Kidney epithelial cell (primary cell): Measurements from ENCODE around the gene BTBD9. TPM values are rescaled to one million over a fixed set of nuclear protein-coding genes. Genes with fewer than 3 reads are reported as not detected.

Experiments used
- DNase-seq: peaks from one replicate; pipeline ENCODE4 v3.0.0-alpha.2; 2010; ENCODE audit warnings: low read depth
- H3K27me3 ChIP-seq: 2 replicates; pipeline ENCODE4 v1.6.0; 2011; ENCODE audit warnings: low read length; ENCODE audit not compliant: control insufficient read depth, insufficient read depth
- H3K36me3 ChIP-seq: 2 replicates; pipeline ENCODE4 v1.5.1; 2011; ENCODE audit warnings: low read length; ENCODE audit not compliant: control insufficient read depth, insufficient read depth
- H3K4me3 ChIP-seq: 2 replicates; pipeline ENCODE4 v1.5.1; 2011; ENCODE audit warnings: low read depth, mild to moderate bottlenecking, control low read depth, low read length
- total RNA-seq: library from RNA; depleted of rRNA; stranded (reverse); fragments of >200 nt; gene quantifications from 2 replicates; pipeline ENCODE4 v1.2.3, GENCODE V29; 2015
- TF ChIP-seq, protein P1 (sequence below): IDR thresholded peaks from 2 replicates; pipeline ENCODE4 v1.5.1; 2011; ENCODE audit warnings: mild to moderate bottlenecking, moderate library complexity, low read length, control low read depth, inconsistent platforms; ENCODE audit not compliant: insufficient read depth, poor library complexity, severe bottlenecking

The BTBD9 gene
- total RNA-seq, 1 donor from 2014 or later = 7.3 TPM

DNA sequence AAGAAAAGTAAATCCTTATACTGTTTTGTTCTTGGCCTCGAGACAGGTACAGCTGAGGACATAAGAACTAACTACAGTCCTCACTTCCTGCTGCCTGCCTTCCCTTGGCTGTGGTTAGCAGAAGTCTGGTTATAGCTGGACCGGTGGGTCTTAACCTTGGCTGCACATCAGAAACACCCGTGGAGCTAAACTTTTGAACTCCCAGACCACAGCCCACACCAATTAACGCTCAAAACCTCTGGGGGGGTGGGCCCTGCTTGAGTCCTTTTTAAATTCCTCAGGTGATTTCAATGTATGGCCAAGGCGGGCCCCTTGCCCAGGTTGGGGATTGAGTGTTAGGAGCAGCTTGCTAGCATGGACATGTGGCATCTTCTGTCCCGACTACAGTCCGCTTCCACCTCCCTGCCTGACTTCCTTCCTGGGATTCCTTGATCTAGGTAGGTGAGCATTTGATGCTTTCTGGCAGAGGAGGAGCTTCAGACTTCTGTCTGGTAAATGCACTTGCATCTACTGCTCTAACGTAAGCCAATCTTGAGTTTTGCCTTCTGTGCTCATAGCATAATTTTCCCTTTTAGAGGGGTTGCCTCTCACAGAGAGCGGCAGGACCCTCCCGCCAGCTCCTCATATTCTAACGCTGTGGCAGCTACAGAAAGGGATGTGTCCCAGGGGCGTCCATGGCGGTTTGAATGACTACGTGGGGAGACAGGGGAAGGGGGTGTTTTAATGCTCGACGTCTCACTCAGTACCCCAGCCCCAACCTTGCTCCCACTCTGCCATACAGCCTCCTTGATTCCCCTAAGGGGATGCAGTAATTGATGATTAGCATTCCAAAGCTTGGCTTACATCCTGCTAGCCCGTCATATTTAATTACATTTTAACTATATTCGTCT lies 430.1 kb downstream of the BTBD9 start:
- Histone ChIP-seq H3K36me3 (no peaks in the 10 kb centered on the region), H3K27me3 (no peaks in the 10 kb centered on the region), H3K4me3 (no peak overlapping the region)
- no peak for DNase-seq
- TF ChIP-seq, protein P1, sequence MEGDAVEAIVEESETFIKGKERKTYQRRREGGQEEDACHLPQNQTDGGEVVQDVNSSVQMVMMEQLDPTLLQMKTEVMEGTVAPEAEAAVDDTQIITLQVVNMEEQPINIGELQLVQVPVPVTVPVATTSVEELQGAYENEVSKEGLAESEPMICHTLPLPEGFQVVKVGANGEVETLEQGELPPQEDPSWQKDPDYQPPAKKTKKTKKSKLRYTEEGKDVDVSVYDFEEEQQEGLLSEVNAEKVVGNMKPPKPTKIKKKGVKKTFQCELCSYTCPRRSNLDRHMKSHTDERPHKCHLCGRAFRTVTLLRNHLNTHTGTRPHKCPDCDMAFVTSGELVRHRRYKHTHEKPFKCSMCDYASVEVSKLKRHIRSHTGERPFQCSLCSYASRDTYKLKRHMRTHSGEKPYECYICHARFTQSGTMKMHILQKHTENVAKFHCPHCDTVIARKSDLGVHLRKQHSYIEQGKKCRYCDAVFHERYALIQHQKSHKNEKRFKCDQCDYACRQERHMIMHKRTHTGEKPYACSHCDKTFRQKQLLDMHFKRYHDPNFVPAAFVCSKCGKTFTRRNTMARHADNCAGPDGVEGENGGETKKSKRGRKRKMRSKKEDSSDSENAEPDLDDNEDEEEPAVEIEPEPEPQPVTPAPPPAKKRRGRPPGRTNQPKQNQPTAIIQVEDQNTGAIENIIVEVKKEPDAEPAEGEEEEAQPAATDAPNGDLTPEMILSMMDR = no peak

DNA sequence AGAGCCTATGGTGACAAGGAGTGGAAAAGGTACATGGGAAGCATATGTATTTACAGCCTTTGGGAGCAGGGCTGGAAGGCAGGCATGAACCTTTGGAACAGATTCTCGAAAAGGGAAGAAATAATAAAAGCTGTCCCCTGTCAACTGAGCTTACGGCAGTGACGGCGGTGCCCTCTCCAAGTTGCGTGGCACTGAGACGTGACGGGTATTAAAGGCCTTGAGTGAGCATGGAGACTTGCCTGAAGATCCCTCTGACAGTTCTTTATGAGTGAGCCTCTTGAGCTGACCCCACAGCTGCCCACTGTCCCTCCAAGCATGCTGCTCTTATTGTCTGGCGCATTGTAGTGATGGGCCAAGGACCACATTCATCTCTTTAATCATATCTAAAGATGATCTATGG lies 431.7 kb downstream of the BTBD9 start:
- H3K4me3 ChIP-seq = no peak overlapping the region
- TF ChIP-seq, protein P1 = no peak
- H3K27me3 ChIP-seq = no peaks in the 10 kb centered on the region
- no peaks in the 10 kb centered on the region for H3K36me3 ChIP-seq
- DNase-seq = no peak

DNA sequence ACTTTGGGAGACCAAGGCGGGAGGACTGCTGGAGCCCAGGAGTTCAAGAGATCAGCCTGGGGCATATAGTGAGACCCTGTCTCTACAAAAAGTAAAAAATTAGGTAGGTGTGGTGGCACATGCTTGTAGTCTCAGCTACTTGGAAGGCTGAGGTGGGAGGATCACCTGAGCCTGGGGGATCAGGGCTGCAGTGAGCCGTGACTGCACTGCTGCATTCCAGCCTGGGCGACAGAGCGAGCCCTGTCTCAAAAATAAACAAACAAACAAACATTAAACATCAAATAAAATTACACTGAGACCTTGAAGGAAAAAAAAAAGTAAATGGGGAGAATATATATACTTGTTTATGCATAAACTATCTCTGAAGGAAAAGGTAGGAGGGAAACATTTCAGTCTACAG lies 432.4 kb downstream of the BTBD9 start:
- TF ChIP-seq, protein P1 = no peak
- no peaks in the 10 kb centered on the region for H3K27me3 ChIP-seq
- no peaks in the 10 kb centered on the region for H3K36me3 ChIP-seq
- no peak overlapping the region for H3K4me3 ChIP-seq
- DNase-seq = no peak

DNA sequence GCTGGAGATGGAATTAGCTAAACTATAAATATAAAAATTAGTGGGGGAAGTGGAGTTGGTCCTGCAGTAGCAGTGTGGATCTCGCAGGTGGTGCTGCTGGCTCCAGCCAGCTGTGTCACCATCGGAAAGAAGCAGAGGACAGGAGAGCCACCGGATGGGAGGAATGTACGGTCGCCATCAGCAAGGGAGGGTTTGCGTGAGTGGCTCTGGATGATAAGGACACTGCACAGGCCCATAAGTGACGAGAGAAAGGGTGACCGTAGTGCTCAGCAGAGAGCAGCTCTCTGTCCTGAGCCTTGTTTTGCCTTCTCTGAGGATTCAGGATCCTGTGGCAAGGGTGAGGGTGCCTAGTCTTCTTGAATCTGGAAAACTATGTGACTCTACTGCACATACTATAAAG lies 441.5 kb downstream of the BTBD9 start:
- DNase-seq = no peak
- H3K4me3 ChIP-seq = no peak overlapping the region
- TF ChIP-seq, protein P1 = no peak
- no peaks in the 10 kb centered on the region for H3K27me3 ChIP-seq
- no peaks in the 10 kb centered on the region for H3K36me3 ChIP-seq

DNA sequence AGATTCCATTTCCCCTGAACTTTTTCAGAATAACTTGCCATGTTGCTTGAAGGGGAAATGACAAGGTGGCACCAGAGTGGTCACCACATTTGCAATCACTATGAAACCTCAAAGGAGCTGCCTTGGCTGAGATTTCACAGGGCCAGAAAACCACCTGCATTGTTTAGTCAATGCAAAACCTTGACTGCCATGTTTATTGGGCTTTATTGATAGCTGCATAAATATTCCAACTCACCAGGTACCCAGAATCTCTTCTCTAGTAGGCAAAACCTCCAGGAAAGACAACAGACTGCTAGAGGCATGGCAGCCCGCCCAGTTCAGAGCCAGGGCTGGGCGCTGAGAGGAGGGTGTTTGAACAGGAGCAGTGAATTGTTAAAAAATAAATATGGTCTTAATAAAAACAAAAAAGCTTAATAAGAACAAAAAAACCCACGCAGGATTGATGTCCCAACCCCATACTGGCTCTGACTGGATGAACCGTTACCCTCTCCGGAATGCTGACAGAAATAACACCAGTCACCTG lies 444.6 kb downstream of the BTBD9 start:
- H3K4me3 ChIP-seq = no peak overlapping the region
- no peaks in the 10 kb centered on the region for H3K27me3 ChIP-seq
- no peaks in the 10 kb centered on the region for H3K36me3 ChIP-seq
- TF ChIP-seq, protein P1 = no peak
- no peak for DNase-seq
